GM15510 (cell line): ENCODE results near the gene CIDEB.

Experiments used
- POLR2A ChIP-seq: IDR thresholded peaks from 3 replicates; pipeline ENCODE4 v1.6.1; 2011; ENCODE audit warnings: borderline replicate concordance; ENCODE audit not compliant: insufficient read length; ENCODE audit errors: extremely low read depth

CIDEB gene

DNA sequence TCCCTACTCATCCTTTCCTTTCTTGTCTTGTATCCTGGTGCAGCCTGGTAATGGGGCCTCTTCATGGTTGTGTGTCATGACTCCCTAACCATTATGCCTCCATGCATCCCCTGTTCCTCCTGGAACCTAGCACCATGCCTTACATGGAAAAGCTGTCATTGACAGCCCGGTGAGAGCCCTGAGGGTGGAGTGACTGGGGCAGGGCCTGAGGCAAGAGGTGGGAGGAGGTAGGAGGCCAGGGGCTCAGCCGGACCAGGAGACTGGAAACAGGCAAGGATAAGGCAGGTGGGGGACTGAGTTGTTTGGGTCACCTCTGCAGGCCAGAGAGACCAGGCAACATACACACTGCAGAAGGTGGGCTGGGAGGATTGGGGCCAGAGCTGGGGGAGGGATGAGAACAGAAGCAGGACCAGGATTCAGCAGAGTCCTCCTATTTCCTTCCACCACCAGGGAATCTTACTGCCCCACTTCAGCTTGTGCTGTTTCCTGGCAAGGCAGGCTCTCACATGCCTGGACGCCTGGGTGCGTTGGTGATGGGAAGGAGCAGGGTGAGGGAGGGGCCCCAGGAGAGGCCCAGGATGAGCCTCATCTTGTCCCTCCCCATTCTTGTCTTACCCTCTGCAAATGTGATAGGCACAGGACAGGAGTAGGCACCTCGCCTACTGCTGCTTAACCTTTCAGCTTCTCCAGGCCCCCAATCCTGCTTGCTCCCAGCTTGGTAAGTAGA, 1.9 kb upstream of the CIDEB start, which contains the start of gene LTB4R2:
LTB4R2 (plus strand) TSS at position 603 of the 727 bp plus-strand sequence. CDS start 525 bp downstream, outside the sequence.
- no peak for TF ChIP-seq POLR2A

DNA sequence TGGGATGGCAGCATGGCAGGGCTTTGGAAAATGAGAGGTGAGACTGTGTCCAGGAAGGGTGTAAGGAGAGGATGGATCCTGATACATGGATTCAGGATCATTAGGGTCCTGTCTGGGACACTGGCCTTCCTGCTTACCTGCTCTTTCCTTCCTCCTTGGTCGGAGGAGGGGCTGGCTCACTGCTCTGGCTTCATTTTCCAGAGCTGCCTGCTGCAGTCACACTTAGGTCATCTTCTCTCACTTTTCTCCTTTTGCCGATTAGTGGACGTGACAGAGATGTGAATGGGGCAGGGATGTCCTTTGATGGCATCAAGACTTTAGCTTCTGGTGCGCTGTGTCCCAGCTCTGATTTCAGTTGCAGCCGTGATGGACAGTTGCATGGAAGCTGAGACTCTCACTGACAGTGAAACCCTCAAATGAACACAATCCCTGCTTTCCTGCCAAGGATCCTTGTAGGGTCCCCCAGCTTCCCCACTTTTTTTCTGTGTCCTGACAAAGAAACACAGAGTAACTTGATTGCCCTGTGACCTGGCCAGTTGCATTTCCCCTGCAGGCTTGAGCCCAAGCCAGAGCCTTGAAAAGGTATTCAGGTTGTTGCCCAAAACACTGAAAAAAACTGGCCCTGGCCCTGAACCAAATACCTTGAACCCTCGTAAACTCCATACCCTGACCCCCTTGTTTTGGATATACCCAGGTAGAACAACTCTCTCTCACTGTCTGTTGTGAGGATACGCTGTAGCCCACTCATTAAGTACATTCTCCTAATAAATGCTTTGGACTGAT, 756 bp upstream of the CIDEB start:
- no peak for TF ChIP-seq POLR2A

DNA sequence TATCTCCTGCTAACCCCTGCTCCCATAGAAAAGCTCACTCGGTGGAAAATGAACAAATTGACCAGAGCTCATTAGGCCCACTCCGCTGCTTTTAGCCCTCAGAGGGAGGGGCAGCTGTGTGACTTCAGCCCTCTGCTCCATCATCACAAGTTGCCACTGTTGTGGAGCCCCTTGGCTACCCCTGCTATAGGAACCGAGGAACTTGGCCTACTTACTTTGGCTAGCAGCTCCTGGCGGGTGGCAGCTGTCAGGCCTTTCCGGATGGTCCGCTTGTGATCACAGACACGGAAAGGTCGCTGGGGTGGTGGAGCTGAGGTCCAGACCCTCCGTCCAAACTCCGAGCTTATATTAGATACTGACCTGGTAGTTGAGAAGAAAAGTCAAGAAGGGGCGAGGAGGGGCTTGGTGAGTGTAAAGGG, 612 bp downstream of the CIDEB start:
- no peak for TF ChIP-seq POLR2A

DNA sequence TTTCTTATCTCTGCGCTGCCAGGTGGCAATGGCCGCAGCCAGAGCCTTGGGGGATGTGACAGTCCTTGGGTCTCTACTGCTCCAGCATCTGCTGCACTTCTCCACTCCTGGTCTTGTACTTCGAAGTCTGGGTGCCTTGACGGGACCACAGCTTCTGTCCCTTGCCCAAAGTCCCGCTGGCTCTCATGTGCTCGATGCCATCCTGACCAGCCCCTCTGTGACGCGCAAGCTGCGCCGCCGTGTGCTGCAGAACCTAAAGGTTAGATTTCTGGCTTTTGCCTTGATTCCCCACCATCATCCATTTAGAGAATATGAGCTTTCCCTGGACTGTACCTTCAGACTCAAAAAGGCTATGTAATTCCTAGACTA, 3.8 kb downstream of the CIDEB start:
- TF ChIP-seq POLR2A = no peak

DNA sequence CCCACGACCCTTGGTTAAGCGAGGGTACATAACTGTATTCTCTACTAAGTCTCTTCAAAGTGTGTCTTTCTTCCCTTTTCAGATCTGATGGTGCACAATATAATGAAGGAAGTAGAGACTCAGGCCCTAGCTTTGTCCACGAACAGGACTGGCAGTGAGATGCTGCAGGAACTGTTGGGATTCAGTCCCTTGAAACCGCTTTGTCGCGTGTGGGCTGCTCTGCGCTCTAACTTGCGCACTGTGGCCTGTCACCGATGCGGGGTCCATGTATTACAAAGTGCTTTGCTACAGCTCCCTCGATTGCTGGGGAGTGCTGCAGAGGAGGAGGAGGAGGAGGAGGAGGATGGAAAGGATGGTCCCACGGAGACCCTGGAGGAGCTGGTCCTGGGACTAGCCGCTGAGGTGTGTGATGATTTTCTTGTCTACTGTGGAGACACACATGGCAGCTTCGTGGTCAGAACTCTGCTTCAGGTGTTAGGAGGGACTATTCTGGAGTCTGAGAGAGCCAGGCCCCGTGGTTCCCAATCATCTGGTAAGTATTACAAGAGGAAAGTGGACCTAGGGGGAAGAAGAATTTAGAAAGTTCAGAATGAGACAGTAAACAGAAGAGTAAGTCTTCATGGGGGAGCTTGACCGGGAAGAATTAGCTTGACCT, 7.3 kb downstream of the CIDEB start:
- TF ChIP-seq POLR2A = no peak

DNA sequence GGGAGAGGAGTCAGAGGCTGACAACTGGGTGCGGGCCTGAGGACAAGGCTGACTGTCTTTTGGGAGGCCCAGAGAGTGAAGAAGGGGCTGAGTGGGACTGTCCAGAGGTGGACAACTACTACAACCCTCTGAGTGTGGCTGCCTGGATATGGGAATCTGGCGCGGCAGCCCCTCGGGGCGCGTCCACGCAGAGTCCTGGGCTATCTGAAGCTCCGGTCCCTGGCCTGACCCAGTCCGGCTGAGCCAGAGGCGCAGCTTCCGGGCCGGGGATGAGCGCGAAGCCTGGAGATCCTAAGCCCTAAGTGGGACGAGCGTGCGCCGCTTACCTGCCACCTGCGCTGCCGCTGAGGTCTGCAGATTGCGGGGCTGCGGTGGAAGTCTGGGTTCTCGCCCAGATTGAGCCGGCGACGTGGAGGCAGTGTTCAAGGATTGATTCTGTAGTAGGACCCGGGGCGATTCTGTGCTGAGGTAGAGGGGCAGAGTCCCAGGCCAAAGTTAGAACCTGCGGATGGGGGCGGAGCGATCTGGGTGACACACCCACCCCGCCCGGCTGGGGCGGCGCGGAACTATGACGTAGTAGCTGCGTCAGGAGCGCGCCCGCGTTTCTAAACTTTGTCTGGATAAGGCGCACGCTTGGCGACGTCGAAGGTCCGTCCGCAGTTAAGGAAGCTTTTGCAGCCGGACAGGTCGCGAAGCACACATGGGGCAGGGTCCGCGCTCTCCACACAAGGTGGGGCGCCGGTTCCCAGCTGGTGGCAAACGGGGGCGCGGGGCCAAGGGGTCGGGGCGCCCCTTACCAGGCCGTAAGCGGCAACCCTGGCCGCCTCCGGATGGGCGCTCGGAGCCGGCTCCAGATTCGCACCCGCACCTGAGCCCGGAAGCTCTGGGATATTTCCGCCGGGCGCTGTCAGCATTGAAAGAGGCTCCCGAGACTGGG, 8.3 kb downstream of the CIDEB start, which contains the start of the genes DHRS1 and NOP9:
DHRS1 (minus strand) TSS at position 526 of the 937 bp plus-strand sequence. CDS start 674 bp downstream, outside the sequence.
NOP9 (plus strand) TSS at position 596 of the 937 bp plus-strand sequence; CDS start at position 701, 105 bp downstream.
- peak; percentile 66 for TF ChIP-seq POLR2A

DNA sequence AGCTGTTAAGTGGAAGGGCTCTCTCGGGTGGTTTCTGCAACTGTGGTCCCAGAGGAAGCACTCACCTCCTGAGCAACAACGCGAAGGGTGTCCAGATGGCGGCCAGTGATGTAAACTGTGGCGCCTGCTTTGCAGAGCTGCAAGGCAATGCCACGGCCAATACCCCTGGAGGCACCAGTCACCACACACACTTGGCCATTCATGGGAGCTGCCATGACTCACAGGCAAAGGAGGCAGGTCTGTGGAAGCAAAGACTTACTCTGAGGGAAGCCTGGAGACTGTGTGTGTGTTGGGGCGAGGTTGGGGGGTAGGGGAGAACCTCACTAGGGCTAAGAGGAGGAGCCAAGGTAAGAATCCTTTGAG, 8.9 kb downstream of the CIDEB start:
- TF ChIP-seq POLR2A = no peak

DNA sequence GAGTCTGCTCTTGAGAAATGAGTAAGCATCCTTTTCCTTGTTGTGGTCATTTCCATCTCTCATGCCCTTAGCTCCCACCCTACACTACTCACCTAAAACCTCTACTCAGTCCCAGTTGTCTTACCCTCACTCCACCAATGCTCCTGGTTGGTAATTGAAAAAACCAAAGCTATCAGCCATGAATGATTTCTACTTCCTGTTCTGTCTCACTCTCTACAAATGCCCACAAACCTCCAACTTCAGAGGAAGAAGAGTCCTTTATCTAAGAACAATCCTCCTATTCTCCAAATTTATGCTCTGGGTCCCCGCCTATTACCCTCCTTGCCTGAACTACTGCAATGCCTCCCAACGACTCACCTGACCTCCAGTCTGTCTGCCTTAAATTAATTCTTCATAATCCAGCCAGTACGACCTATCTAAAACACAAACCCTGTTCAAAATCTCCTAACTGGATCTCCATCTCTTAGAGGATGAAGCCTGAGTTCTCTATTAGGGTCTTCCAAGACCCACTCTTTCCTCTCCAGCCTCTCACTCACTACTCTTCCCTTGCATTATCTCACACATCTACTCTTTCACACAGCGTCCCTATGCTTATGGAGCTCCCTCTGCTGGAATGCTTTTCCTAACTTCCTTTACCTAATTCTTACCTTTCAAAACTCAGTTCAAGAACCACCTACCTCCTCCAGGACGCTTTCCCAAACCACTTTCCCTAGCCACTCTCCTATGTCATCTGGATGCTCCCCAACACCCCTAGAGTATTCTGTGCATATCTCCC, 10.4 kb downstream of the CIDEB start:
- no peak for TF ChIP-seq POLR2A

DNA sequence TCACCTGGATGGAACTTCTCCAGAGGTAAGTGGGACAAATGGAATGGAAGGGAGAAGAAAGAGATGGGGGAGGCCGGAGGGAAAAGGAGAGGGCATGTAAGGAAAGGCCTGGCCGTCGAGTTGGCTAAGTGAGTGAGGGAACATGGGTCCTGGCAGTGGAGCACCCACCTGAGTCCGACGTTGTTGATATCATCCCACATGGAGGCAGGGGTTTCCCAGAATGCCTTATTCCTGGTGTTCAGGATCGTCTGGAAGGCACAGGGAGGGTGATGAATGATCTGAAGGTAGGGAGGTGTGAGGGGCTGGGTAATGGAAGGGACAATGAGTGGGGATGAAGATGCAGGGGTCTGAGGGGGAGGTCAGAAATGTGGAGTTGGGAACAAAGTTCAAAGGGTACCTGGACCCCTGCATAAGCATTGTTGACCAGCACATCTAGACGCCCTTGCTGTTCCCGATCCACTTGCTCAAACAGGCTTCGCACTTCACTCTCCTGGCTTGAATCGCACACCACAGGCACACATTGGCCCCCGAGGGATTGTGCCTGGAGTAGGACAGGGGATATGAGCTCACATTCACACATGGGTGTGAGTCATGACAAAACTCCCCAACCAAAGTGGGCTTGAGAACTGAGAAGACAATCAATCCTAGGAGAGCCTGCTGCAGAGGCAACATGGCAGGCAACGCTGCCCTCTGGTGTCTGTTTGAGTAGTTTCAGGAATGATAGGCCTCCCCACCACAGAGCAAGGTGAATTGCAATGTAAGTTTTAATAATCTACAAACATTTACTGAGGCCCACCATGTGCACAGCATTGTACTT, 11.2 kb downstream of the CIDEB start:
- TF ChIP-seq POLR2A = no peak

DNA sequence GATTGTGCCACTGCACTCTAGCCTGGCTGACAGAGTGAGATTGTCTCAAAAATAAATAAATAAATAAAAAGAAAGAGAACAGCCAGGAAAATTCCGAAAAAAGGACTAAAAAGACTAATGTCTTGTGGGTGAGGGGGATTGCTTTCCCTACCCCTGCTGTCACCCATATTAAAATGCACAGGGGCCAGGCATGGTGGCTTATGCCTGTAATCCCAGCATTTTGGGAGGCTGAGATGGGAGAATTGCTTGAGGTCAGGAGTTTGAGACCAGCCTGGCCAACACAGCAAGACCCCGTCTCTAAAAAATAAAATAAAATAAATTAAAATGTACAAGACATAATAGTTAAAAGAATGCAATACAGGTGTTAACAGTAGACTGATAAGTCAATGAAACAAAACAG, 14.3 kb downstream of the CIDEB start:
- TF ChIP-seq POLR2A = no peak

DNA sequence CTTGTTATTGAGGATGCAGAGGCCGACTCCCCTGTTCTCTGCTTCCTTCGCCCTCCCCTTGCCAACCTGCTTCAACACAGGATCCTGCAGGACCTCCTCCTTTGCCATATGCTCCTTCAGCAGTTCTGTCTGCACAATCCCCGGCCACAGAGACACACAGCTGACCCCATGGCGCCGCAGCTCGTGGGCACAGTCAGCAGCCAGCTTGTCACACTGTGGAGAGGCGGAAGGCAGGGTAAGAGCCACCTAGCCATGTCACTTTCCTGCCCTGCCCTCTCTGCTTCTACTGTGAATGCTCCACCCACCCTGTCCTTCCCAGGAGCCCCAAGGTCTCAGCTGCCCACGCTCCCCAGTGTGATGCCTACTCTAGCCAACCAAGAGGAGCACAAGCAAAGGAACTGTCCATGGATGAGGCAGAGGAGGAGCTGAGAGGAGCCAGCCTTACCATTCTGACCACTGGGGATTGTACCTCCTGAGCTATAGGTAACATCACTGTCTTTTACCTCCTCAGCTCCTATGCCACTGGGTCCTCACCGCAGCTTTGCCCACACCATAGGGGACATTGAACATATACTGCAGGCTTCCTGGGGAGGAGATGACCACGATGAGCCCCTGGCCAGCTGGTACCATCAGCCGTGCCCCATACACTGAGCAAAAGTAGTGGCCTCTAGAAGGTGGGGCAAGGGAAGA, 15.5 kb downstream of the CIDEB start:
- no peak for TF ChIP-seq POLR2A
